Anterior cingulate cortex (tissue), 58 donors: ENCODE measurements around the gene PLXNA1.

Source experiments
- DNase-seq, 58 donors: peaks; one replicate each; lab custom pipeline; 2025; lab: John Stamatoyannopoulos, UW

The PLXNA1 gene

DNA sequence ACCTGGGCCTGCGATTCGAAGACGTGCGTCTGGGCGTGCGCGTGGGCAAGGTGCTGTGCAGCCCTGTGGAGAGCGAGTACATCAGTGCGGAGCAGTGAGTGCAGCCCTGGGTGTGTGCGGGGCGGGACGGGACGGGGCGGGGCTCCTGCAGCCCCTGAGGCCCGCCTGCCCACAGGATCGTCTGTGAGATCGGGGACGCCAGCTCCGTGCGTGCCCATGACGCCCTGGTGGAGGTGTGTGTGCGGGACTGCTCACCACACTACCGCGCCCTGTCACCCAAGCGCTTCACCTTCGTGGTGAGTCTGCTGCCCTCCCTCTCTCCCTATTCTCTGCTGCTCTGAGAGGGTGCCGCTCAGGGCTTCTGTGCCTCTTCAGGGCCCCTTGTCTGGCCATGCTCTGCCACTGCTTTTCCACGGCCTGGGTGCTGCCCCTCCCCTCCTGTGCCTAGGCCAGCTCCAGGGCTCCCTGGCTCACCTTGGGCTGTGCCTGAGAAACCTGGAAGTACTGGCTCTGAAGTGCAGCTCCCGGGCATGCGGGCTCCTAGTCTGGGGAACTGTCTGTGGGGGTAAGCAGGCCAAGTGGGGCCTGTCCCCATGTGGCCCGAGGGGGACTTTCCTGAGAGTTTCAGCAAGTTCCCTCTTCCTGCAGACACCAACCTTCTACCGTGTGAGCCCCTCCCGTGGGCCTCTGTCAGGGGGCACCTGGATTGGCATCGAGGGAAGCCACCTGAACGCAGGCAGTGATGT is 31.8 kb downstream of the PLXNA1 start:
- DNase-seq, result peak in 2 of 58 donors; percentile 18 to 20

DNA sequence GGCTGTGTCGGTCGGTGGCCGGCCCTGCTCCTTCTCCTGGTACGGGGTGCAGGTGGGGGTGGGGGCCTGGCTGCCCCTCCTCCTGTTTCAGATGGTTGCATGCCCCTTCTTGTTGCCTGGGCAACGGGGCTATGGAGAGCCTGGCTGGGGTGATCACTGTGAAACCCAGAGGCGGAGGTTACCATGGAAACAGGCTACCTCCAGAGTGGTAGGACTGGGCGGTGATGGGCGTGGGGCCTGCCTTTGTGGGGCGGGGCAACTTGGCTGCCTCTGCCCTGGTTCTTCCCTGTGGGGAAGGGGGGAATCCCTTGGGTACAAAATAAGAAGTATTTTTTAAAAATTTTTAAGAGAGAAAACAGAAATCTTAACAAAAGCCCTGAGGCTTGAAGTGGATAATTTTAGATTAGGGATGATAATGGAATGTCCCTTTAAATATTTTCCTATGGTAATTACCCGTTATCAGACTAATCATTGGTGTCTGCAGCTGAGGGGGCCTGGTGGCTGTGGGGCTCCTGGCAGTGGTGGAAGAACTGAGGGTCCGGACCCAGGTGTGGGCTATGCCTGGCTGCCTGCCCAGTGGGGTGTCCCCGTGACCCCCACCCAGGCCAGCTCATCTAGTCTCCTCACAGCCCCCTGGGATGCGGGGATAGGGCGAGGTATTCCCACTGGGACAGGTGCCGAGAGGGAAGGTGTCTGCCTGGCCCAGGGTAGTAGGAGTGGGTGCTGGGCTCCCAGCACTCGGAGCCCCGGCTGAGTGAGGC is 32.5 kb downstream of the PLXNA1 start:
- DNase-seq, result peak in 15 of 58 donors; percentile 9 to 59 (median 19)

DNA sequence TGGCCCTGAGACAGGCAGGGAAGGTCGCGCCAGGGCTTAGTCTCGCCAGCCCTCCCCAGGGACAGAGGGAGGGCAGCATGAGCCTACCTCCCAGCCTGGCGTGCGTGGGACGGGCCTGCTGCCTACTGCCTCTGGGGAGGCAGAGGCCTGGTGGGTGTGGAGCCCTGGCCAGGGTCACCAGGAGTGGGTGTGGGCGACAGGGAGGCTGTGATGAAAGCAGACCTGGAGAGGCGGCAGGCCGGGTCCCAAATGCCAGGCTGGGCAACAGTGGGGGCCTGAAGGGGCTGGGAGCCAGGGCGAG is 33.1 kb downstream of the PLXNA1 start:
- DNase-seq, result peak in 1 of 58 donors; percentile 46

DNA sequence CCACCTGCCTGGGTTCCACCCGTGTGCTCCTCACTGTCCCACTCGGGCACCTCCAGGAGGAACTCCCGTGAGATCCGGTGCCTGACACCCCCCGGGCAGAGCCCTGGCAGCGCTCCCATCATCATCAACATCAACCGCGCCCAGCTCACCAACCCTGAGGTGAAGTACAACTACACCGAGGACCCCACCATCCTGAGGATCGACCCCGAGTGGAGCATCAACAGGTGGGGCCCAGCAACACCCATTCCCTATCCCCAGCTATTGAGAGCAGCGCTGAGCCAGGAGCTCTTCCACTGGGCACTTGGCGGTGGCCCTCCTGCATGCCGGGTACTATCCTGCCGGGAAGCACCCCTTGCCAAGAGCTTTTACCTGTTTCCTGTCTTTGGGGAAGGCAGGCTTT is 33.5 kb downstream of the PLXNA1 start:
- no peak for DNase-seq

DNA sequence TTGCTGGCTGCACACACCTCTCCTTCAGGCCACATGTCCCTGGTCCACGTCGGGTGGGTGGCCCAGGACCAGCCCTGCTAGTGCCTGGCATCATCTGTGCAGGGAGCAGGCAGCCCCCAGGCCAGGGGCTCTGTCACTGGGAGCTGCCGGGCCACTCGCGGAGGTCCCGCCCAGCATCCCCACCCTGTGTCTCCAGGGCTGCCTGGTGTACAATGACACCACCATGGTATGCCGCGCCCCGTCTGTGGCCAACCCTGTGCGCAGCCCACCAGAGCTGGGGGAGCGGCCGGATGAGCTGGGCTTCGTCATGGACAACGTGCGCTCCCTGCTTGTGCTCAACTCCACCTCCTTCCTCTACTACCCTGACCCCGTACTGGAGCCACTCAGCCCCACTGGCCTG is 34.3 kb downstream of the PLXNA1 start:
- no peak for DNase-seq

DNA sequence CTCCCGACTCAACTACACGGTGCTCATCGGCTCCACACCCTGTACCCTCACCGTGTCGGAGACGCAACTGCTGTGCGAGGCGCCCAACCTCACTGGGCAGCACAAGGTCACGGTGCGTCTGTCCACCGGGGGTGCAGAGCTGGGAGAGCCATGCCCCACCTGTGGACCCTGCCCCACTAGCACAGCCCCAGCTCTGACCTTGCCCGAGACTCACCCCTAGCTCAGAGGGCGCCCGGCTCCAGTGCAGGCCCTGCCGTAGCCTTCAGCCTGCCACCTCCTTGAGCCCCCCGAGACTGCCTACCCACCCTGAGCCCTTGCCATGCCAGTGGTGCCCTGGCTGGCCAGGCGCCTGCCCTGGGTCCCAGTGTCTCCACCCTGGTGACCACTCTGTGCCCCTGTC is 34.9 kb downstream of the PLXNA1 start:
- no peak for DNase-seq

DNA sequence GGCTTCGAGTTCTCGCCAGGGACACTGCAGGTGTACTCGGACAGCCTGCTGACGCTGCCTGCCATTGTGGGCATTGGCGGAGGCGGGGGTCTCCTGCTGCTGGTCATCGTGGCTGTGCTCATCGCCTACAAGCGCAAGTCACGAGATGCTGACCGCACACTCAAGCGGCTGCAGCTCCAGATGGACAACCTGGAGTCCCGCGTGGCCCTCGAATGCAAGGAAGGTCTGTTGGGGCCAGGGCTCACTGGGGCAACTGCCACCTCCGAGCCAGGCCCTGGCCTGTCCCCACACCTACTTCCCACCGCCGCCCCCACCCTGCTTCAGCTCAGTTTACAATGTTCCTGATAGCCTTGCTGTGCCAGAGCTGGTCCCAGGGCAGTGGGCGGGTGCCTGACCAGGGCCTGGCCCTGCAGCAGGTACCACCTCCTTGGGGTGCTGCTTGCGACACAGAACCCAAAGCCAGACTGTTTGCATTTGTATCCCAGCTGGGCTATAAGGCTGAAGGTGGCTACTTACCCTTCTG is 35.5 kb downstream of the PLXNA1 start:
- DNase-seq, result no peak

DNA sequence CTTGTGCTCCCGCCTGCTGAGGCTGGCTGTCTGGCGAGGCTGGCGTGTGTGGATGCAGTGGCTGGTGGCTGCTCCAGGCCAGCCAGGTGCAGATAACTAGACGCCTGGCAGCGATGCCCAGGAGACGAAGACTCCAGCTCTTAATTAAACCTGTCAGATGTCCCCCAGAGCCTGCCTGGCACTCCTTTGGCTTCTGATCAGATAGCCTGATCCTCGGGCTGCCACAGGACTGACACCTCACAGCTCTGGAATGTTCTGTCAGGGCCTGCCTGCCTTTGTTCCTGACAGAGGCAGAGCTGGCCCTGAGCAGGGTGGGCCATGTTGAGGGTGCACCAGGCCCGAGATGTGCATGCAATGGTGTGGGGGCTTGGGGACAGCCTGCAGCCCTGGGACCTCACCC is 36.5 kb downstream of the PLXNA1 start:
- no peak for DNase-seq

DNA sequence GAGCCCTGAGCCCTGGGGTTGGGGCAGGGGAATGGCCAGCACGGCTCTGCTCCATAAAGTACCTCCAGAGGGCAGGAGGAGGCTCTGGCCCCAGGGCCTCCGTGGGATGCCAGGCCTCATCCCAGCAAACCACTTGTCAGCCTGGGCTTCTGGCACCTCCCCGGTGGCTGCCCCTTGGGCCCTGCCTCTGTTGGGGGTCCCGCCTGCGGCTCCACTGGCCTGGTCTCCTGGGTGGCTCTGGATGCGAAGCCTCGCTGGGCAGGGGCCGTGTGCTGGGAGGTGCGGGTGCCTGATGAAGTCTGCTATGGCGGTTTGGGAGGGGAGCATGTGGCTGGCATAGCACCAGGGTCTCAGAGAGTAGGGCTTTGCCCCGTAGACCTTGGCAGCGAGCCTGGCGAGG is 37.6 kb downstream of the PLXNA1 start:
- DNase-seq, result no peak

DNA sequence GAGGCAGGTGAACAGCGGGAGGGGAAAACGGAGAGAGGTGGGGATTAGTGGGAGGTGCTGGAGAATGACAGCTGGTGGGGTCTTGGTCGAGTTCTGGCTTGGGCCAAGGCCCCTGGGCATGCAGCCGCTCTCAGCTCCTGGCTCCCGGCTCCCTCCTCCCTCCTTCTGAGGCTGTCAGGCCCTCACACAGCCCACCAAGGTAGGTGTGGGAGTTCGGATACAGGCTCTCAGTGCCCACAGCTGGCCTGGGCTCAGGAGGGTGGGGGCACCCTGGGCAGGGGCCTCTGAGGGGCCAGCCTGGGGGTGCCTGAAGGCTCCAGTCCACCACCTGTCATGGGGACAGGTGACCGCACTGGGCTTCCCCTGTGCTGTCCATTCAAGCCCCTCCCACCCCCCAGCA is 39.9 kb downstream of the PLXNA1 start:
- no peak for DNase-seq

DNA sequence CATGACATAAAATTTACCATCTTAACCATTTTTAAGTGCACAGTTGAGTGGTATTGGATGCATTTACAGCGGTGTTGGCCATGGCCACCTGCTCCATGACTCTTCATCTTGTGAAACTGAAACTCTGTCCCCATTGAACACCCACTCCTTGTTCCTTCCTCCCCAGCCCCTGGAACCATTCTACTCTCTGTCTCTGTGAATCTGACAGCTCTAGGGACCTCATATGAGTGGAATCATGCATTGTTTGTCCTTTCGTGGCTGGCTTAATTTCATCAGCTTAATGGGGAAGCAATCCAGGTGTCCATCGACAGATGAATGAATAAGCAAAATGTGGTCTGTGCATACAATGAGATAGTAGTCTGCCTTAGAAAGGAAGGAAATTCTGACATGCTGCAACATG is 42.5 kb downstream of the PLXNA1 start:
- peak in 1 of 58 donors; percentile 22 for DNase-seq

DNA sequence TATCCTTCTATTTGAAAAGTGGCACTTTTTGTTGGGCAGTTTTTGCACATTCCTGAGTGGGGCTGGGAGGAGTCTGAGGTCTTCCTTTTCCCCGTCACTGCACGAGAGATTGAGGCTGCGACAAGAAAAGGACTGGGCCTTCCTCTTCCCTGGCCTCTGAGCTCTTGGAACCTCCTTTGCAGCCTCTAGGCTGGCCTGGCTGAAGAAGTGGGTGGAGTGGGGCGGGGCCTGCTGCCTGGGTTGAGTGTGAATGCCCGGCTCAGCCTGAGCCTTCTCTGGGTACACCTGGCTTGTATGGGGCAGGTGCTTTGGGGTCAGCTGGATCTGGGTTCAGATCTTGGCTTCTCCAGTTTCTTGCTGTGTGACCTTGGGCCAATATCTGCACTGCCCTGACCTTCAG is 43.1 kb downstream of the PLXNA1 start:
- no peak for DNase-seq

DNA sequence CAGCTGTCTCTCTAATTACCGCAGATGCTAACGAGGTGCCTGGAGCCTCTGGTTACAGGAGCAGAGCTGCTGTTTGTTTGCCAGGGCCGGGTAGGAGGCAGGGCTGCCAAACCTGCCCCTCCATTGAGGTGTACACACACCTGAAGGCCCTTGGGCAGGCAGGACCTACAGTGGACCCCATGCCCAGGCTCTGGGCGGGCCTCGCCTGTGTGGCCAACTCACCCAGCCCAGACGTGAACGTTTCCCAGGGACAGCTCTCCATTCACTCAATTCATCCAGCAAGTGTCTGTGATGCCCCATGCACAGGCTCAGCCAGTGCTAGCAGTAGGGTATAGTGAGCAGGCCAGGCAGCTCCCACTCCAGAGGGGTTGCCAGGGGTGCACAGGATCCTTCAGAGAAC is 43.7 kb downstream of the PLXNA1 start:
- no peak for DNase-seq

DNA sequence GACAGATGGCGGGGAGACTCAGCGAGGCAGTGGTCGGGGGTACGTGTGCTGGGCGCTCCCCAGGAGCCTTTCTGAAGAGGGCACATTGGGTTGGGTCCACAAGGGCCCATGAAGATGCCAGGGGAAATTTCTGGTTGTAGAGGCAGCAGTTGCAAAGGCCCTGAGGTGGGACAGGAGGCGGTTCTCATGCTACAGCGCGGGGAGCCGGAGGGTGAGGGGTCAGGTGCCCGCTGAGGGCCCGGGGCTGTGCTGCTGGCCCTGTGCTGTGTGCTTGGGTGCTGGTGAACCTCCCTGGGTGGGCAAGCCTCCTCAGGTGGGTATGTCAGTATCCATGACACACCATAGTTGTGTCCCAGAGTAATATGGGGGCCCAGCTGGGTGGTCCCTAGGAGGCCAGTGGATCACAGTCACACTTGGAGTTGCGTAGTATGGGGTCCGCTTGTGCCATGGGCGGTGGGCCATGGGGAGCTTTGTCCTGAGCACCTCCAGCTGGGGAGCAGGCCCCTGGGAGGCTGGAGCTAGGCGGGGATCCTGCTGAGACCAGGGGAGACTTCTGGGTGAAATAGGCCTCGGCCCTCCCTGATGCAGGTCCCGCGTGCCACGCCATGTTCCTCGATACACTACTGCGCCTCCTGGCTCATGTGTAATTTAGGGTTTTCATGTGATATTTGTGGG is 44.3 kb downstream of the PLXNA1 start:
- DNase-seq, result no peak

DNA sequence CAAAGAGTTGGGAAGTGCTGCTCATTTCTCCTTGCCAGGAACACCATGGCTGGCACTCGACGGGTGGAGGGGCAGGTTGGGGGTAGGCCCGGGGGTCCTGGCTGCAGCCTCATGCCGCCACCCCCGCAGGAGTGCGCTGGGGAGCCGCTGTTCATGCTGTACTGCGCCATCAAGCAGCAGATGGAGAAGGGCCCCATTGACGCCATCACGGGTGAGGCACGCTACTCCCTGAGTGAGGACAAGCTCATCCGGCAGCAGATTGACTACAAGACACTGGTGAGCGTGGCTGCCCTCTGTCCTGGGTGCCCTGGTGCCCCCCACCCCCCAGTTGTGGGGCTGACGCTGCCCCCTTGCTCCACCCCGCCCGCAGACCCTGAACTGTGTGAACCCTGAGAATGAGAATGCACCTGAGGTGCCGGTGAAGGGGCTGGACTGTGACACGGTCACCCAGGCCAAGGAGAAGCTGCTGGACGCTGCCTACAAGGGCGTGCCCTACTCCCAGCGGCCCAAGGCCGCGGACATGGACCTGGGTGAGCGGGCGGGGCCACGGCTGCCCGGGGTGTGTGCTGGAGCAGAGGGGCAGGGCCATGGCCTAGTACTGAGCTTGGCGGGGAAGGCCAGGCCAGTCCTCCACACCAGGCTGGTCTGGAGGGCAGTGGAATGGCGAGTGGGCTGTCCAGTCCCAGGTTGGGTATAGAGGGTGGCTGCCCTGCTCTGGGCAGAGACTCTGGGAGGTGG is 45.1 kb downstream of the PLXNA1 start:
- no peak for DNase-seq

DNA sequence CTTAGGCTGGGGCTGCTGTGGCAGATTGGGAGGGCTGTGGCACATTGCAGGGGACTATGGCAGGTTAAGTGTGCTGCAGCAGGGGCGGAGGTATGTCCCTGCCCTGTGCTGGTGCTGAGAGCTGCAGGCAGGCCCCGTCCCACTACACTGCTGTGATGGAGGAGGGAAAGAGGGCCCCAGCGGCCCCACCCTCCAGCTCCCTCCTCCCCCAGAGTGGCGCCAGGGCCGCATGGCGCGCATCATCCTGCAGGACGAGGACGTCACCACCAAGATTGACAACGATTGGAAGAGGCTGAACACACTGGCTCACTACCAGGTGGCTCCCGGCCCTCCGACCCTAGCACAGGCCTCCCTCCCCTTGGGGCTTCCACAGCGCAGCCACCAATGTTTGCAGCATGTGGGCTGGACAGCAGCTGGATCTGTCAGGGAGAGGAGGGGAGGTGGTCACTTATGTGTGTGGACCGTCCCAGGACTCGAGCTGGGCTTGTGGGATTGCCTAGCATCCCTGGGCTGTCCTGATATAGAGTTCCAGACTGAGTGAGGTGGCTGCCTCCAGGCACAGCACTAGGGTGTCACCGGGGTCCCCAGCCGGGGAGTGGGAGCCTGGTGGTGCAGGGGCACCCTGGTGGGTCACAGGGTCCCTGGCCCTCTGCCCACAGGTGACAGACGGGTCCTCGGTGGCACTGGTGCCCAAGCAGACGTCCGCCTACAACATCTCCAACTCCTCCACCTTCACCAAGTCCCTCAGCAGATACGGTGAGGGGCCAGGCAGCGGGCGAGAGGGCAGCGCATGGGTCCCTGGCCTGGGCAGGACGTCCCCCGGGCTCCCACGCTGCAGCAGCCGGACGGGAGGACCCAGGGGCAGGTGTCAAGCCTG is 46.1 kb downstream of the PLXNA1 start:
- no peak for DNase-seq

DNA sequence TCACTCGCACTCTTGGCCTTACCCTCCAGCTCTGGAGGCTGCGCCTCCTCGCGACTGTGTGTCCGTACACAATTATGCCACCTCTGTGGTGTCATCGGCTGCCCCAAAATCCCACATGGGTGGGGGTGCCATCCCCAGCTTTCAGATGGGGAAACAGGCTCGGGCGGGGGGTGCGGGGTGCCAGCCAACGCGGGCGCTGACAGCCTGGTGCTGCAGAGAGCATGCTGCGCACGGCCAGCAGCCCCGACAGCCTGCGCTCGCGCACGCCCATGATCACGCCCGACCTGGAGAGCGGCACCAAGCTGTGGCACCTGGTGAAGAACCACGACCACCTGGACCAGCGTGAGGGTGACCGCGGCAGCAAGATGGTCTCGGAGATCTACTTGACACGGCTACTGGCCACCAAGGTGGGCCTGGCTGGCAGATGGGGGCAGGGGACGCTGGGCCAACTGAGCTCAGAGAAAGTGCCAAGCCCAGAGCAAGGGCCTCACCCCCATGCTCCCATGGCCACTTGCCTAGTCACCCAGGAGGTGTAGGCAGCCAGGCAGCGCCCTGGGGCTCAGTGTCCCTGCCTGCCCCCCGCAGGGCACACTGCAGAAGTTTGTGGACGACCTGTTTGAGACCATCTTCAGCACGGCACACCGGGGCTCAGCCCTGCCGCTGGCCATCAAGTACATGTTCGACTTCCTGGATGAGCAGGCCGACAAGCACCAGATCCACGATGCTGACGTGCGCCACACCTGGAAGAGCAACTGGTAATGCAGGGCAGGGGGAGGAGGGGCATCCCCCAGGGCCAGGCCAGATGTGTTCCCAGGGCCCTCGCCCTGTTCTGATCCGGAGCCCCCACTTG is 47.0 kb downstream of the PLXNA1 start:
- no peak for DNase-seq

DNA sequence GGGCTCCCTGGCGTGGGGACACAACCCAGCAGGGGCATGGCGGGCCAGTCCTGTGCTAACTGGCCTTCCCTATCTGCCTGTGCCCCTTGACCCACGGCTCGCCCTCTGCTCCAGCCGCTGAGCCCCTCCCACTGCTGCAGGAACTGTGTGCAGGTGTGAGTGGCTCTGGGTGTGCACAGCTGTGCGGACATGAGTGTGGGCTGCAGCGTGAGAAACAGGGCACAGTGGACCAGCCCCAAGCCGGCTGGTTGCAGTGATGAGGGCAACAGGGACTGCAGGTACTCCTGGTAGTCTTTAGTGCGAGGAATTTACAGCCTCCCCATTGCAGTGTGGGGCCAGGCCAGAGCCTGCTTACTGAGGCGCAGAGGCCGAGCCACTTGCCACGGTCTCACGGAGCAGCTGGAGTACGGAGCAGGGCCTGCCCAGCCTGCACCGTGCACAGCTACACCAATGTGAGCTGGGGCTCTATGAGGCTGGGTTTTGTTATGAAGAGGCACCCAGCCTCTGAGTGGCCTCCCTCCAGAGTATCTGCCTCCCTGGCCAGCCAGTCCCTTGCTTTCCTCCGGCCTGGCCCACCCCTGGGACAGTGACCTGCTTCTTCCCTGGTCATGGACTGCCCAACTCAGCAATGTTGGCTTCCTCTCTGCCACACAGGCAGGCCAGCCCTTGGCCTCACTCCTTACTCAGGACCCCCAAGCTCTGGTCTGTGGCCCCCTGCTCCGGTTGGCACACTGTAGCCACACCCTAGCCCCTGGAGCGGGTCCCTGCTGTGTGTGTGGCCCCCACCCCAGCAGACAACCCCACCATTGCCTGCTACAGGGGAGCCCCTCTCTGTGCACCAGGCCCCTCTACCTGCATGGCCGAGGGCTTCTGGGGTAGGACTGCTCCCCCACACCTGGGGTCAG is 47.8 kb downstream of the PLXNA1 start:
- DNase-seq, result no peak
